ENCODE data around the gene TOMM6. TPM values are rescaled to one million over a fixed set of nuclear protein-coding genes. Genes with fewer than 3 reads are reported as not detected.
"Not testable (repeated sequence)": the region's sequence is repeated elsewhere in the genome, so short reads cannot be mapped to it uniquely, and the experiment has no call there.

Gene TOMM6
- total RNA-seq, 1 donor from 2014 or later = 55.0 TPM

GRCh38 chr6:41759106-41759904 is 28.2 kb upstream of the TOMM6 start:
- TF ChIP-seq CTCF (IDR thresholded peaks at IDR 0.05; ENCODE audit: insufficient read depth, low read length, severe bottlenecking) = no peak
- DNase-seq (ENCODE audit: low read depth) = no peak
- FAIRE-seq = no peak

GRCh38 chr6:41759905-41760579 is 27.5 kb upstream of the TOMM6 start:
- DNase-seq (ENCODE audit: low read depth) = no peak
- H3K4me3 ChIP-seq (ENCODE audit: low read depth, low read length) = no peak overlapping the region
- H3K27me3 ChIP-seq (ENCODE audit: control insufficient read depth, insufficient read depth, low read length) = no peaks in the 10 kb centered on the region
- no peak for TF ChIP-seq CTCF (IDR thresholded peaks at IDR 0.05; ENCODE audit: insufficient read depth, low read length, severe bottlenecking)
- no peaks in the 10 kb centered on the region for H3K36me3 ChIP-seq (ENCODE audit: control insufficient read depth, insufficient read depth, low read length)
- FAIRE-seq = no peak

More at GRCh38 chr6:41759106-41759904, 28.2 kb upstream of the TOMM6 start:
- no peak overlapping the region for H3K4me3 ChIP-seq (ENCODE audit: low read depth, low read length)
- H3K36me3 ChIP-seq (ENCODE audit: control insufficient read depth, insufficient read depth, low read length) = no peaks in the 10 kb centered on the region
- H3K27me3 ChIP-seq (ENCODE audit: control insufficient read depth, insufficient read depth, low read length) = no peaks in the 10 kb centered on the region

- H3K4me3 ChIP-seq (ENCODE audit: low read depth, low read length) = no peak overlapping the region
- FAIRE-seq = no peak
- no peak for TF ChIP-seq CTCF (IDR thresholded peaks at IDR 0.05; ENCODE audit: insufficient read depth, low read length, severe bottlenecking)
- no peaks in the 10 kb centered on the region for H3K36me3 ChIP-seq (ENCODE audit: control insufficient read depth, insufficient read depth, low read length)
- DNase-seq (ENCODE audit: low read depth) = no peak
- no peaks in the 10 kb centered on the region for H3K27me3 ChIP-seq (ENCODE audit: control insufficient read depth, insufficient read depth, low read length)
Measured at GRCh38 chr6:41763470-41763869, 24.0 kb upstream of the TOMM6 start.

GRCh38 chr6:41766043-41766664 is 21.3 kb upstream of the TOMM6 start:
- H3K36me3 ChIP-seq (ENCODE audit: control insufficient read depth, insufficient read depth, low read length); H3K27me3 ChIP-seq (ENCODE audit: control insufficient read depth, insufficient read depth, low read length); H3K4me3 ChIP-seq (ENCODE audit: low read depth, low read length); FAIRE-seq: not testable (repeated sequence)
- DNase-seq (ENCODE audit: low read depth) = peak; percentile 54

GRCh38 chr6:41767112-41767833 is 20.2 kb upstream of the TOMM6 start:
- no peaks in the 10 kb centered on the region for H3K27me3 ChIP-seq (ENCODE audit: control insufficient read depth, insufficient read depth, low read length)
- H3K36me3 ChIP-seq (ENCODE audit: control insufficient read depth, insufficient read depth, low read length) = peaks cover 7% of the 10 kb centered on the region
- H3K4me3 ChIP-seq (ENCODE audit: low read depth, low read length) = no peak overlapping the region
- no peak for FAIRE-seq
- no peak for TF ChIP-seq CTCF (IDR thresholded peaks at IDR 0.05; ENCODE audit: insufficient read depth, low read length, severe bottlenecking)
- DNase-seq (ENCODE audit: low read depth) = peak; percentile 87
